UCSD-AML1 (cell line): Measurements from ENCODE around the gene IRAK2.
"Not testable (repeated sequence)": the region's sequence is repeated elsewhere in the genome, so short reads cannot be mapped to it uniquely, and the experiment has no call there.

Source experiments
- DNase-seq: peaks from one replicate; lab custom pipeline; 2025; ENCODE audit not compliant: unreplicated experiment; lab: John Stamatoyannopoulos, UW

Gene IRAK2

DNA sequence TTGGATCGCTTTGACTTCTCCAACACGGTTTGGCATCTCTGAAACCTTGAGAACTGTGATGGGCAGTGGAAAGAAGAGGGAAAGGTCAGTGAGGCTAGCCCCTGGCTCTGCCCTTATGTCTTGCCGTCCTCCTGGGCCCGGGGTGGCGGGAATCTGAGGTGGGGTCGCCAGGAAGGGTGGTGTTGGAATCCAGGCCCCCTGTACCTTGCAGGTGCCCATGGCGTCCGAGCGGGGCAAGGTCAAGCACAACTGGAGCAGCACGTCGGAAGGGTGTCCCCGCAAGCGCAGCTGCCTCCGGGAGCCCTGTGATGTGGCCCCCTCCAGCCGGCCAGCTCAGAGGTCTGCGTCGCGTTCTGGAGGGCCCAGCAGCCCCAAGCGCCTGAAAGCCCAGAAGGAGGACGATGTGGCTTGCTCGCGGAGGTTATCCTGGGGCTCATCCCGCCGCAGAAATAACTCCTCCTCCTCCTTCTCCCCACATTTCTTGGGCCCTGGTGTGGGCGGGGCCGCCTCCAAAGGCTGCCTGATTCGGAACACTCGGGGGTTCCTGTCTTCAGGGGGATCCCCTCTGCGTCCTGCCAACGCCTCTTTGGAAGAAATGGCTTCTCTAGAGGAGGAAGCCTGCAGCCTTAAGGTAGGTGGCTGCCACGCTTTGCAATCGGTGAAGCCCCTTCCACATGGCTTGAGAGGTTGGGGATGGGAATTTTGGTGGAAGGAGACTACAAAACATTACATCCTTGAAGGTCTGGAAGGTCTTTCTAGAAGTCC, 84.4 kb downstream of the IRAK2 start:
- DNase-seq = peak; percentile 58

DNA sequence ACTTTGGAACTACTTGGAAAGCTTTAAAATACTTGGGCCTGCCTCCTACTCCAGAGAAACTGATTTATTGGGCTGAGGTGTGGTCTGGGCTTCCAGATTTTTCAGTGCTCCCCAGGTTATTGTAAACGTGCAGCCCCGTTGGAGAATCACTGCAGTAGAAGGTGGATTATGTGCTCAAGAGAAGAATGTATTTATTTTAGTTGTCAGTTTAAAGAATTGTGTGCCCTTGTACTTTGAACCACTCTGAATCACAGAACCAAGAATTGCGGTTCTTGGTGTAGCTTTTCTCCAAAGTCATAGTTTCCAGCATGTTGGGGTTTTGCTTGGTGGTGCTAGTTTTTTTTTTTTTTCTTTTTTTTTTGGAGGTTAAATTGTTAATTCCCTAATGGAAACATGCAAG, 85.1 kb downstream of the IRAK2 start:
- DNase-seq = no peak

DNA sequence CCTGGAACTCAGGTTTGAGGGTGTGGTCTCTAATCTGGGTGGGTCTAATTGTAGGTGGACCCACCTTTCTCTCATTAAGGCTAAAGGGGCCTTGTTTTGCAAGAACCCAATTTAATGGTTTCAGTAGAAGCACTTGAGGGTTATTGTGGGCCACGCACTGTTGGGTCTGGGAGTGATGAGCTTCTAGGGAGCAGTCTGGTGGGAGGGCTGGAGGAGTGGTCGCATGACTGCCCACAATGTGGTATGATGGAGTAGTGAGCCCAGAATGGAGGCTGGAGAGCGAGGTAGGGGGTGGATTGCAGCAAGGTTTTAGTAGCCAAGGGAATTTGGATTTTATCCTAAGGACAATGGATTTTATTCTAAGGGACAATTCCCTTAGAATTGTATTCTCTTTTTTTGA, 86.3 kb downstream of the IRAK2 start:
- no peak for DNase-seq

DNA sequence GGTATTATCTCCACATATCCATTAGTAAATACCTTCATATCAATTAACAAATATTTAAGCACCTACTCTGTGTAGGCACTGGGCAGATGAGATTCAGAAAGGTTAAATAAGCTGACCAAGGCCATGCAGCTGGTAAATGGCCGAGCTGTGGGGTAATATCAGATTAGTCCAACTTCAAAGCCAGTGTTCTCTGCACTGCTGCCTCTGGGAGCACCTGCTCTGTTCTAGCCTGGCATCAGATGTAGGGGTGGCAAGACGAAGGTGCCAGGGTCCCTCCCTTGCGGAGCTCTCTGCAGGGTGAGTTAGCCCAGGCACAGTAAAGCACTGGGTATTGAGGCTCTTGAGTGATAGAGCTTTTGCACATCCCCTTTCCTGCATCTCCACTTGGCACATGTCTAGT, 89.0 kb downstream of the IRAK2 start:
- DNase-seq = no peak

DNA sequence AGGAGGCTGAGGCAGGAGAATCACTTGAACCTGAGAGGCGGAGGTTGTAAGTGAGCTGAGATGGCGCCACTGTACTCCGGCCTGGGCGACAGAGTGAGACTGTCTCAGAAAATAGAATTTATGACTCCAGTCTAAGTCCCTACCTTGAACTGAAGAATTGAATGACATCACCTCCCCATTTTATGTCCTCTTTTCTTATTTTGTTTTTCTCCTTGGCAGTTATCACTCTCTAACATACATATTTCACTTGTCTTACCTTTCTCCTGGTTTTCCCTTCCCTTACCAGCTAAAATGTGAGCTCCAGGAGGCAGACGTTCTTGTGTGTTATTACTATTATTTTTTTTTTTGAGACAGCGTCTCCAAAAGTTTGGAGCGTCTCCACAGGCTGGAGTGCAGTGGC, 91.1 kb downstream of the IRAK2 start:
- DNase-seq = no peak

DNA sequence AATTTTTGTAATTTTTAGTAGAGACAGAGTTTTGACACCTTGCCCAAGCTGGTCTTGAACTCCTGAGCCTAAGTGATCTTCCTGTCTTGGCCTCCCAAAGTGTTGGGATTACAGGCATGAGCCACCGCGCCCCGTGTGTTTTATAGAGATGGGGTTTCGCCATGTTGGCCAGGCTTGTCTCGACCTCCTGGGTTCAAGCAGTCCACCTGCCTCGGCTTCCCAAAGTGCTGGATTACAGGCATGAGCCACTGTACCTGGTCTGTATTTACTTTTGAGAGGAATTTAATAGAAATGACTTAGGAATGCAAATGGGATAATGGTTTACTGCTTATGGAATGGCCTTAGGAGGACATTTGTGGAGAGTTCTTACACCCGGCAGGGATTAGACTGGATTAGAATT, 94.3 kb downstream of the IRAK2 start:
- DNase-seq = no peak

DNA sequence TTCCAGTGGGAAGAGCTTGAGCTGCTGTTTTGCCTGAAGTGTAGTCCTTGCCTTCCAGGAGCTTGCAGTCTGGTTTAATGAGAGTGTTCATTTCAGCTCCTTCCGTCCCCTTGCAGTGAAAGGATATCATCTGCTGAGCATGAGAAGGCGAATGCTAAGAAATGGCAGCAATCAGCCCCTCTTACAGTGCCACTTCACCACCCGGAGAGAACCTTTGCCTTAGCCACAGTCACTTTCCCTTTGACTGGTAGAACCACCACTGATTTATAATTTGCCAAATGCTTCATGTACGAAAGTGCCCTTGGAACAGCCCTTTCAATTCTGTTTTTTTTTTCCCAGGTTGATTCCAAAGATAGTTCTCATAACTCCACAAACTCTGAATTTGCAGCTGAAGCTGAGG, 95.1 kb downstream of the IRAK2 start:
- no peak for DNase-seq

DNA sequence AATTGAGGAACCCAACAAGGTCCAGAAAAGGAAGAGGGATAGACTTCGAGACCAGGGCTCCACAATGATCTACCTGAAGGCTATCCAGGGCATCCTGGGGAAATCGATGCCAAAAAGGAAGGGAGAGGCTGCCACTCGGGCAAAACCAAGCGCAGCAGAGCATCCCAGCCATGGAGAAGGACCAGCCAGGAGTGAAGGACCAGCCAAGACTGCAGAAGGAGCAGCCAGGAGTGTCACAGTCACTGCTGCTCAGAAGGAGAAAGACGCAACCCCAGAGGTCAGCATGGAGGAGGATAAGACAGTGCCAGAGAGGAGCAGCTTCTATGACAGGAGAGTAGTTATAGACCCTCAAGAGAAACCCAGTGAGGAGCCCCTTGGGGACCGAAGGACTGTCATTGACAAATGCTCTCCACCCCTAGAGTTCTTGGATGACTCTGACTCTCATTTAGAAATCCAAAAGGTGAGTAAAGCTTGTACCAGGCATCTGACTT, 95.5 kb downstream of the IRAK2 start:
- DNase-seq = no peak

DNA sequence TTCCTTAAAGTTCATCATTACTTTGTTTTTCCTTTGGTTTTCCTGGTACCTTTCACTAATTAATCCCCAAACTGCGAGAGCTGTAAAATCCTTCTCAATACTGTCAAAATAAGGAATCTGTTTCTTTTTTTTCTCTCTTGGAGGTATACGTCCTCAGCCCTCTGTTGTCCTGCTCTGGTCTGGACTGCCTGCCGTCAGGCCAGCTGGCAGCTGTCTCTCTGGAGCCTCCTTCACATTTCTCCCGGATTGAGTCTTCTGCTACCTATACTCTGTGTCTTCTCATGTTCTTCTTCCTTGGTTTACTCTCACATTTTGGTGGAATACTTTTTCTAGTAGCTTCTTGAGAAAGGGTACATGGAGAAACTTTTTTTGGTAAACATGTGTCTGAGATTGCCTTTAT, 97.3 kb downstream of the IRAK2 start:
- no peak for DNase-seq

DNA sequence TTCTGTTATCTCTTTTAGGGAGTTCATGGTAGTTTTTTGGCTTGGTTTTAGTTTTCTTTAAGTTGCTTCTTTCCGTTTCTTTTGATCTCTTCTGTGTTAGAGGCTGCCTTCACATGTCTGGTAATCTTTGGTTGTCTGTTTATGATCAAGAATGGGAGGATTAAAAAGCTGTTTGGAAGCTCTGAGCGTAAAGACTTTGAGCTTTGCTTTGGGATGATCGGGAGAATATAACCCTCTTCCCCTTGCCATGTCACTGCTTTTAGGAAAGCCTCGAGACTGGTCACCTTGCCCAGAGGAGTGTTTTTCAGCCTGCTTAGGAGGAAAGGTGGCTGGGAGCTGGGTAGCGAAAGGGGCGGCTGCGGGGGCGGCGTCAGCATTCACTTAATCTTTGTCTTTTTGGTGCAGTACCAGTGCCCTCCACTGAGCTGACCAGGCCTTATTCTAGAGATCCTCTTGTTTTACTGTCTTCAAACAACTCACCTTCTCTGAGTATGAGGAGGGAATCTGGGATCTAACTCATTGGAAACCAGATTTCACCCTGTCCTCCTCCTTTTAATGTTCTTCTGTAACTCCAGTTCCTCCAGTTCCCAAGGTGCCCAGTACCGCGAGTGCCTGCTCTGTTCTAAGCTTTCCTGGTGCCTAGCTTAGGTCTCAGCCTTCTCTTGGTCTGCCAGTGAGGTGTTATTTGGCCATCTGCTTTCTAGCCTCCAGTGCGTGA, 99.1 kb downstream of the IRAK2 start:
- DNase-seq = no peak

DNA sequence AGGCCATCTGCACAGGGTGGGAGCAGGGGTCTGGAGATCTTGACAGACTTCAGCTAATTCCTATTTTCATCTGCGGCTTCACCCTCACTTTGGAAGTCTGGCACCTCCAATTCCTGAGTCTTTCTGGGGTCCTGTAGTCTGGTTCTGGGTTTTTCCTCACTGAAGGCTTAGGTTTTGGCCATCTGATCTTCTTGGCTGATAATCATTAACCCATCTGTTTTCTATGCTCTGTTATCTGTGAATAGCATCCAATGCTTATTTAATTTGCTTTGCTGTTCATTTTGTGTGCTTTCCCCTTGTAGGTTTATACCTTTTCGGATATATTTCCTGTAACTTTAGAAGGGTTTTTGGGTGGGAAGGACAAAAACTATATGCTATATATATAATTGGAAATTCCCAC, 101.1 kb downstream of the IRAK2 start:
- DNase-seq = no peak

DNA sequence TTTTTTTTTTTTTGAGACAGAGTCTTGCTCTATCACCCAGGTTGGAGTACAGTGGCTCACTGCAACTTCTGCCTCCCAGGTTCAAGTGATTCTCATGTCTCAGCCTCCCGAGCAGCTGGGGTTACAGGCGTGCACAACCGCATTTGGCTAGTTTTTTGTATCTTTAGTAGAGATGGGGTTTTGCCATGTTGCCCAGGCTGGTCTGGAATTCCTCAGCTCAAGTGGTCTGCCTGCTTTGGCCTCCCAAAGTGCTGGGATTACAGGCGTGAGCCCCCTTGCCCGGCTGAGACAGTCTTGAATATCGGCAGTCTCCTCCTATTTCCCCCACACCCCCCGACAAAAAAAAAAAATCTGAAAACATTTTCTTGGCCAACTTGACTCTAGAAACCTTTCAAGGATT, 102.2 kb downstream of the IRAK2 start:
- DNase-seq = not testable (repeated sequence)

DNA sequence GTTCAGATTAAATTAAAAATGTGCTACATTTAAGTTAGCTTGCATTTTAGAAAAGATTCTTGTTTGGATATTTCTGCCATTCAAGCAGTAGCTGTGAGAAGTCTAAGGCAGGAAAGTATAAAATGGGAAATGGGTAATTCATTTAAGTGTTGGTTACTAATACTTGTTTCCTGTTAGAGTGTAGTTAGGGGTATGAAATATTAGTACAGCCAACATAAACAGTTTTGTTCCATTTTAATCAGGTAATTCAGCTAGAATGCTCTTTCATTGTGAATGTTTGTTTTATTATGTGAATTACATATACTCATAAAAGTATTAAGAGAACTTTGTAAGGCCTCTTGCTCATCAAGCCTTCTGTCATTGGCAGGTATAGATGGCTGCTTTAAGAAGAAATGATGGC, 103.4 kb downstream of the IRAK2 start:
- no peak for DNase-seq

DNA sequence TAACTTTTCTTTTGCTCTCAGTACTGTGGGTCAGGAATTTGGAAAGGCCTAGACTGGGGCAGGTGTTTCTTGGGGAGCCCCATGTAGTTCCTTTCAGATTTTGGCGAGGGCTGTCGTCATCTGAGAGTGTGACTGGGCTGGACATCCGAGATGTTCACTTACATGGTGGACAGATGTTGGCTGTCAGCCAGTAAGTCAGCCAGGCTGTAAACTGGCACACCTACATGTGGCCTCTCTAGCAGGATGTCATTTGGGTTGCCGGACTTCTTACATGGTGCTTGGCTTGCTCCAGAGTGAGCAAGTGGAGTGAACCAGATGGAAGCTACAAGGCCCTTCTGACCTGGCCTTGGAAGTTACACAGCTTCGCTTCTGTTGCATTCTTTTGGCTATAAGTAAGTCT, 104.2 kb downstream of the IRAK2 start:
- DNase-seq = no peak

DNA sequence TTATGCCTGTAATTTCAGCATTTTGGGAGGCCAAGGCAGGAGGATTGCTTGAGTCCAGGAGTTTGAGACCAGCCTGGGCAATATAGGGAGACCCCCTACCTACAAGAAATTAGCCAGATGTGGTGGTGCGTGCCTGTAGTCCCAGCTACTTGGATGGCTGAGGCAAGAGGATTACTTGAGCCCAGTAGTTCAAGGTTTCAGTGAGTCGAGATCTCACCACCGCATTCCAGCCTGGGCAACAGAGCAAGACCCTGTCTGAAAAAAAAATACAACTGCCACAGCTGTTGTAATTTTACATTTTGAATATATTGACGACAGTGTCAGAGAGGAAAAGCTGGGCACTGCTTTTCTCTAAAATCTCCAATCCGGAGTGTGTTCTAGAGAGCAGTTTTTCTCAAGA, 104.7 kb downstream of the IRAK2 start:
- DNase-seq = no peak

DNA sequence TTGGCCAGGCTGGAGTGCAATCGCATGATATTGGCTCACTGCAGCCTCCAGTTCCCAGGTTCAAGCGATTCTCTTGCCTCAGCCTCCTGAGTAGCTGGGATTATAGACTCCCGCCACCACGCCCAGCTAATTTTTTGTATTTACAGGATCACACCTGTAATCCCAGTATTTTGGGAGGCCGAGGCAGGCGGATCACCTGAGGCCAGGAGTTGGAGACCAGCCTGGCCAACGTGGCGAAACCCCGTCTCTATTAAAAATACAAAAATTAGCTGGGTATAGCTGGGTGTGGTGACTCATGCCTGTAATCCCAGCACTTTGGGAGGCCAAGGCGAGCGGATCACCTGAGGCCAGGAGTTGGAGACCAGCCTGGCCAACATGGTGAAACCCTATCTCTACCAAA, 107.8 kb downstream of the IRAK2 start:
- not testable (repeated sequence) for DNase-seq

DNA sequence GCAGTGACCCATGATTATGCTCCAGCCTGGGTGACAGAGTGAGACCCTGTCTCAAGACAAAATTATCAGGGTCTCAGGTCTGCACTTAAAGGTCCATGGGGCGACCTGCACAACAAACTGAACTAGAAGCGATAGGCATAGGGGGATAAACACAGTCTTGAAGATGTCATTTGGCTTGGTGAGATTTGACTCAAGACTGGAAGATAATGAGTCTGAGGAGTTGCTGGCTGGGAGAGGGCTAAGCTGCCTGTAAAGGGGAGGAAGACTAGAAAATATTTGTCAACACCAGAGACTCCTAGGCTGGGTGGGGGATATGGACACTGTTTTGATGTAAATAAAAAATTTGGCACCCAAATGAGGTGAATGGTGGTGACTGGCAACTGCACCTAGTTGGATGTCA, 108.3 kb downstream of the IRAK2 start:
- DNase-seq = no peak

DNA sequence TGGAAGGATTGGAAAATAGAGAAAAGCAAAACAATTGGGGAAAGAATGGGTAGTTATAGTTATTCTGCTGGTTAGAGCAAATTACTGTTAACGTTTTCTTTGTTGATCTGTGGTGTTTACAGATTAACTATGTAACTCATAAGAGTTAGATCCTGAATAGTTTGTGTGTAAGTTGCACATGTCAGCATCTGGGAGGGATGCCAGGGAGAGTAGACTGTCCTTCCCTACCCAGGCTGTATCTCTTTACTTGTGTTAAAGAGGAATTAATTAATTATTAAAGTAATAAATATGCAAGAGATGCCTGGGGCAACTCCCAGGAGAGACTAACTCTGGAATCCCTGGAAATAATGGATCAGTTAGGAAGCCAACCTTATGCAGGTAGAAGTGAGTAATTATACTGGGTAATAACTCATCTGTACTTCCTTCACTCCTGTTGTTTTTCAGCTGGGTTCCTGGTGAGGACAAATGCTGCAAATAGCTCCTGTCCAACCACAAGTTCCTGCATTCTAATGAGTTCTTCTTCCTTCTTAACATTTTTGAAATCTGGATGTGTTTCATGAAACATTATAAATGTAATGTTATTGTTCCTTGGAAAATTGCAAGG, 109.1 kb downstream of the IRAK2 start:
- DNase-seq = no peak

DNA sequence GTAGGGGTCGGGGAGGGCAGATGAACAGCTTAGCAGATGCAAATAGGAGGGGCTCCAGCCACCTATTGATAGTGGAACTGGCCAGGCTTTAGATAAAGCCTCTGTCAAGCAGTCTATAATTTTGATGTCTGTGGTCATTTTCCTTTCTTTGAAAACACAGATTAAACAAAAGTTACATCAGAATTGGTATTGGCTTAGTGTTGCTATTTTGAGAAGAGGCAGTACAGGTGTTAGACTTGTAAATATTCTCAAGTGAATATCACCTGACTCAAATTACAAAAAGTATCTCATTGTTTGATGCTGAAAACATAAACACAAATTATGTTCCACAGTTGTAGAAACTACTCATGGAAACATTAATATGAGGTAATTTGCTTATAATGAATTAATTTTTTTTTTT, 109.9 kb downstream of the IRAK2 start:
- no peak for DNase-seq

DNA sequence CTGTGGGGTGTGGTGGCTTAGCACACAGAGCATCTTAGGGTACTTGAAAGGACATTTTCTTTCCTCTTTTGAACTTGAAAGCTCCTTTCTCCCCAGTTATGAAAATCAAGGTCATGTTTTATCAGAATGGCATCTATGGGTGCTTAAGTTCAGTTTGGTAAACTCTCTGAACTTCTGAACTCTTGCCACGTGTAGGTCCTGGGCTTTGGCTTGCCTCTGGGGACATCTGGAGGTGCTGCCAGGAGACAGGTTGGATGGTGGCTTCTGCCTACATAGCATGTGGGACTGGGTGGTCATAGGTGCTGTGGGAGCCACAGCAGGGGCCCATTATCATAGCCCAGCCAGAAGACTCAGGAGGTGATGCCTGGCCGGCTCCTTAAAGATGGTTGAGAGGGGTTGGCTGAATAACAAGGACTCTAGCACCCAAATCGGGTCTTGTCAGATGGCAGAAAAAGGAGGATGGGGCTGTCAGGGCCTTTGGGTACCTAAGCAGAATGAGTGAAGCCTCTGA, 112.5 kb downstream of the IRAK2 start:
- no peak for DNase-seq

DNA sequence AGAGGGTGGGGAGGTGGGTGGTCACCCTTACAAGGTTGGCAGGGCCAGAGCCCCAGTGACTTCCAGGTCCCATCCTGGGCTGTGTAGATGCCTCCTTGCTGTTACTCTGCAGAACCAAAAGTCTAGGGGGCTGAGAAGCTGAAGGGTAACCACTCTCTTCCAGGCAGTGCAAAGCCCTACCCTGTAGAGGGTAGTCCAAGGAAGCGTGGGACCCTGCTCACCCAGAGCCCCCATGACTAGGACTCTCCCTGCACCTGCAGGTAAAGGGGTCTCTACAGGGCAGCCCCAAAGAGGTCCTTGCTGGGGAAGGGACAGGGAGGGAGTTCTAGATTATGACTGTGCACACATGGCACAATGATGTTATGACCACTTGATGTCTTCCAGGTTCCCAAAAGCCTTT, 113.8 kb downstream of the IRAK2 start:
- DNase-seq = no peak
